BJ (cell line): ENCODE results near the gene NEAT1. TPM values are rescaled to one million over a fixed set of nuclear protein-coding genes. Genes with fewer than 3 reads are reported as not detected.

Experiments
- CTCF ChIA-PET: fragments of 350-600 bp; formaldehyde crosslinking; extraction: SDS; loops from one replicate; lab custom pipeline; 2021; ENCODE audit warnings: antibody characterized with exemption, inconsistent platforms; lab: Yijun Ruan, JAX
- POLR2A ChIA-PET: fragments of 300-600 bp; sonication (Branson Sonifier 250); formaldehyde crosslinking; extraction: SDS; loops from one replicate; lab custom pipeline; 2021; ENCODE audit warnings: antibody characterized with exemption; lab: Charles Lee
- DNase-seq: peaks from one replicate; pipeline ENCODE4 v3.0.0-alpha.2; 2011; ENCODE audit warnings: low read depth
- H3K27me3 ChIP-seq: 2 replicates; pipeline ENCODE4 v1.6.0; 2011; ENCODE audit warnings: low read length; ENCODE audit not compliant: control insufficient read depth, insufficient read depth
- H3K36me3 ChIP-seq: 2 replicates; pipeline ENCODE4 v1.5.1; 2011; ENCODE audit warnings: low read length; ENCODE audit not compliant: control insufficient read depth, insufficient read depth
- H3K4me3 ChIP-seq: 2 replicates; pipeline ENCODE4 v1.5.1; 2011; ENCODE audit warnings: low read depth, mild to moderate bottlenecking, control low read depth, low read length
- CTCF ChIP-seq: IDR thresholded peaks from 2 replicates; pipeline ENCODE4 v1.5.1; 2011; ENCODE audit warnings: low read depth, mild to moderate bottlenecking, control low read depth, inconsistent platforms, low read length, moderate library complexity; ENCODE audit not compliant: insufficient read depth
- polyA plus RNA-seq: library from polyadenylated mRNA; depleted of rRNA; stranded (reverse); fragments of >200 nt; gene quantifications from 2 replicates; pipeline ENCODE4 v1.2.3, GENCODE V29; 2011

Gene NEAT1
- polyA plus RNA-seq, 1 experiment: 59.2 TPM

- Histone ChIP-seq H3K27me3 (no peaks in the 10 kb centered on the region), H3K4me3 (no peak overlapping the region), H3K36me3 (peaks cover 64% of the 10 kb centered on the region)
- no peak for TF ChIP-seq CTCF
- CTCF ChIA-PET: interaction anchor here (1.4 to 1.5 kb wide), 3 partner anchors 9 to 19 kb away, joined by 3 to 5 read pairs (median 5); no protein-coding TSS in a partner anchor
- no peak for DNase-seq
- POLR2A ChIA-PET: interaction anchor here (0.7 kb wide), 1 partner anchor 1641 kb away, joined by 3 read pairs; no protein-coding TSS in a partner anchor
Measured at GRCh38 chr11:65396769-65397745, 25.5 kb upstream of the NEAT1 start.

GRCh38 chr11:65398362-65398910, 24.2 kb upstream of the NEAT1 start:
- peaks cover 55% of the 10 kb centered on the region for H3K36me3 ChIP-seq
- POLR2A ChIA-PET: interaction anchor here (0.6 kb wide), 1 partner anchor 110 kb away, joined by 4 read pairs; no protein-coding TSS in a partner anchor

GRCh38 chr11:65399249-65399648, 23.3 kb upstream of the NEAT1 start:
- H3K4me3 ChIP-seq: no peak overlapping the region
- ChIA-PET CTCF (interaction anchor here (0.9 kb wide), 1 partner anchor 17 kb away, joined by 4 read pairs; no protein-coding TSS in a partner anchor), POLR2A (no interaction called here)
- no peak for TF ChIP-seq CTCF
- H3K36me3 ChIP-seq: peaks cover 56% of the 10 kb centered on the region
- no peak for DNase-seq
- no peaks in the 10 kb centered on the region for H3K27me3 ChIP-seq

More at GRCh38 chr11:65398362-65398910, 24.2 kb upstream of the NEAT1 start:
- H3K4me3 ChIP-seq: no peak overlapping the region
- no peak for TF ChIP-seq CTCF
- CTCF ChIA-PET: interaction anchor here (0.9 to 1.4 kb wide), 3 partner anchors 15 to 18 kb away, joined by 3 to 5 read pairs (median 4); no protein-coding TSS in a partner anchor
- no peak for DNase-seq
- H3K27me3 ChIP-seq: no peaks in the 10 kb centered on the region

GRCh38 chr11:65399845-65400244, 22.8 kb upstream of the NEAT1 start:
- ChIA-PET POLR2A (no interaction called here), CTCF (no interaction called here)
- no peak overlapping the region for H3K4me3 ChIP-seq
- no peaks in the 10 kb centered on the region for H3K27me3 ChIP-seq
- DNase-seq: no peak
- TF ChIP-seq CTCF: no peak
- peaks cover 55% of the 10 kb centered on the region for H3K36me3 ChIP-seq
